GM12878 (cell line): ENCODE data around the gene RAB33A. TPM values are rescaled to one million over a fixed set of nuclear protein-coding genes. Genes with fewer than 3 reads are reported as not detected.

Experiments used
- ATAC-seq: fragments of 200-7000 bp; cut with Tn5 transposase; 3 replicates; pipeline ENCODE4 v1.9.1; 2020; ENCODE audit warnings: mild to moderate bottlenecking, moderate library complexity
- BruUV-seq: library from RNA; stranded (reverse); fragments of 400-500 nt; replicated peaks from 2 replicates; lab custom pipeline; 2021; lab: Mats Ljungman, UMichigan
- CTCF ChIA-PET: fragments of 300-600 bp; sonication (Branson Sonifier 250); formaldehyde crosslinking; extraction: SDS; loops from one replicate; lab custom pipeline; 2021; ENCODE audit warnings: inconsistent platforms; lab: Yijun Ruan, JAX
- POLR2A ChIA-PET: fragments of 350-600 bp; formaldehyde crosslinking; extraction: SDS; loops from one replicate; lab custom pipeline; 2021; ENCODE audit warnings: inconsistent platforms; lab: Charles Lee
- RAD21 ChIA-PET: fragments of 300-600 bp; sonication (Branson Sonifier 250); formaldehyde crosslinking; loops from one replicate; lab custom pipeline; 2023; ENCODE audit warnings: antibody characterized with exemption; ENCODE audit not compliant: unreplicated experiment; lab: Charles Lee
- SMC1A ChIA-PET: fragments of 300-600 bp; sonication (Branson Sonifier 250); formaldehyde crosslinking; loops from one replicate; lab custom pipeline; 2023; ENCODE audit not compliant: unreplicated experiment, uncharacterized antibody; lab: Charles Lee
- DNase-seq: peaks from one replicate; pipeline ENCODE4 v3.0.0-alpha.2; 2011; ENCODE audit warnings: low read depth, low spot score
- FAIRE-seq: peaks from 3 replicates; lab custom pipeline; 2011; peaks lifted over from hg19 to GRCh38; lab: Jason Lieb, UNC
- H2AFZ ChIP-seq: 2 replicates; pipeline ENCODE4 v1.6.0; 2011; ENCODE audit warnings: low read depth, low read length, control low read depth; ENCODE audit not compliant: control insufficient read depth
- H3K27ac ChIP-seq: 2 replicates; pipeline ENCODE4 v1.5.1; 2011; ENCODE audit warnings: control low read depth; ENCODE audit not compliant: control insufficient read depth, insufficient read depth
- H3K27me3 ChIP-seq, 2 experiments: replicated peaks in 1 of 2; 2 replicates each; pipeline versions ENCODE4 v1.6.0 to v1.6.1; 2011; ENCODE audit warnings: low read length in 1 of 2; ENCODE audit not compliant: control insufficient read depth in 2 of 2, insufficient read depth in 2 of 2
- H3K36me3 ChIP-seq, 2 experiments: 2 replicates each; pipeline ENCODE4 v1.5.1; 2011; ENCODE audit warnings: low read length in 1 of 2; ENCODE audit not compliant: control insufficient read depth in 2 of 2, insufficient read depth in 2 of 2
- H3K4me1 ChIP-seq: 2 replicates; pipeline ENCODE4 v1.6.1; 2011; ENCODE audit warnings: mild to moderate bottlenecking, low read length, moderate library complexity, mixed read lengths; ENCODE audit not compliant: control insufficient read depth, insufficient read depth
- H3K4me2 ChIP-seq: 2 replicates; pipeline ENCODE4 v1.6.0; 2011; ENCODE audit warnings: control low read depth; ENCODE audit not compliant: control insufficient read depth, insufficient read depth
- H3K4me3 ChIP-seq: fragments of 200-600 bp; sonication (generic); 2 replicates; pipeline ENCODE4 v1.5.1; 2016
- H3K79me2 ChIP-seq: 2 replicates; pipeline ENCODE4 v1.6.0; 2011; ENCODE audit warnings: low read length; ENCODE audit not compliant: control insufficient read depth, insufficient read depth
- H3K9ac ChIP-seq: 2 replicates; pipeline ENCODE4 v1.8.0; 2011; ENCODE audit warnings: low read length, control low read depth, mixed read lengths; ENCODE audit not compliant: control insufficient read depth, insufficient read depth
- H3K9me3 ChIP-seq: replicated peaks from 3 replicates; pipeline ENCODE4 v1.5.1; 2011; ENCODE audit warnings: mild to moderate bottlenecking, low read length; ENCODE audit not compliant: control insufficient read depth, insufficient read depth
- H4K20me1 ChIP-seq: 2 replicates; pipeline ENCODE4 v1.6.0; 2011; ENCODE audit not compliant: control insufficient read depth, insufficient read depth
- CBX3 ChIP-seq: fragments of 200-600 bp; sonication (generic); IDR thresholded peaks from 2 replicates; pipeline ENCODE4 v1.6.1; 2016; ENCODE audit warnings: low read depth, borderline replicate concordance
- CHD2 ChIP-seq: IDR thresholded peaks from 2 replicates; pipeline ENCODE4 v1.6.1; 2011; ENCODE audit warnings: low read depth, low read length, improper control_type of control experiment, borderline replicate concordance
- PAX5 ChIP-seq: IDR thresholded peaks from 2 replicates; pipeline ENCODE4 v1.6.1; 2011; ENCODE audit warnings: low read depth, low read length, borderline replicate concordance
- PML ChIP-seq: IDR thresholded peaks from 2 replicates; pipeline ENCODE4 v1.6.1; 2012; ENCODE audit warnings: low read length, inconsistent platforms
- RAD21 ChIP-seq: IDR thresholded peaks from 2 replicates; pipeline ENCODE4 v1.6.1; 2011; ENCODE audit warnings: mild to moderate bottlenecking, low read depth, low read length, moderate library complexity; ENCODE audit not compliant: insufficient read depth
- SMARCA5 ChIP-seq: fragments of 450-650 bp; IDR thresholded peaks from 2 replicates; pipeline ENCODE4 v1.6.1; 2017; ENCODE audit warnings: mild to moderate bottlenecking
- TARDBP ChIP-seq: IDR thresholded peaks from 2 replicates; pipeline ENCODE4 v1.6.1; 2016; ENCODE audit warnings: borderline replicate concordance
- TCF7 ChIP-seq: IDR thresholded peaks from 2 replicates; pipeline ENCODE4 v1.6.1; 2014; ENCODE audit warnings: antibody characterized with exemption, borderline replicate concordance
- YY1 ChIP-seq: IDR thresholded peaks from 2 replicates; pipeline ENCODE4 v1.6.1; 2011; ENCODE audit warnings: low read depth, mild to moderate bottlenecking, low read length
- WGBS: methylation state at CpG from one replicate; pipeline ENCODE4 v1.1.6; 2016; ENCODE audit warnings: low lambda C conversion rate; ENCODE audit not compliant: insufficient replicate concordance, insufficient coverage; ENCODE audit errors: missing lambda C conversion rate; 5-methylcytosine and 5-hydroxymethylcytosine counted together
- in situ Hi-C: fragments of 300-500 bp; cut with MboI; formaldehyde crosslinking; loops from 9 replicates; pipeline ENCODE4 v1.14.3; 2018; ENCODE audit warnings: mixed read lengths
- intact Hi-C: fragments of 100-400 bp; cut with micrococcal nuclease; formaldehyde crosslinking; loops from one replicate; pipeline ENCODE4 v1.14.2; 2022; ENCODE audit not compliant: unreplicated experiment
- polyA plus RNA-seq, 11 experiments: library from polyadenylated mRNA; depleted of rRNA in 4 of 11; unstranded in 6 of 11; stranded (reverse) in 5 of 11; fragments of >200 nt; fragmentation: Nextera tagmentation in 4 of 11; fragmentation: Illumina TruSeq in 1 of 11; extraction: Ambion mirVana in 4 of 11; extraction: Trizol in 1 of 11; gene quantifications; 1 replicate in 1 of 11; 2 replicates in 10 of 11; pipeline versions ENCODE4 v1.2.1 to v1.2.3, GENCODE V29; 2011 to 2016; ENCODE audit warnings: inconsistent platforms in 2 of 11, missing spikeins in 2 of 11, low read depth in 1 of 11
- total RNA-seq, 4 experiments: library from RNA; depleted of rRNA in 3 of 4; stranded (reverse); fragments of >200 nt in 3 of 4; fragmentation: Illumina TruSeq in 1 of 4; extraction: Trizol in 1 of 4; gene quantifications; 2 replicates each; pipeline versions ENCODE4 v1.2.1 to v1.2.3, GENCODE V29; 2013 to 2021
- TF ChIP-seq, protein P1 (sequence below): IDR thresholded peaks from 2 replicates; pipeline ENCODE4 v1.6.1; 2011; ENCODE audit warnings: borderline replicate concordance, low read depth, mild to moderate bottlenecking, moderate library complexity, low read length; ENCODE audit not compliant: insufficient read depth, poor library complexity, severe bottlenecking
- TF ChIP-seq, protein P2 (sequence below): IDR thresholded peaks from 2 replicates; pipeline ENCODE4 v1.6.1; 2012; ENCODE audit warnings: low read depth, low read length, improper control_type of control experiment
- TF ChIP-seq, protein P3 (sequence below): fragments of 450-650 bp; IDR thresholded peaks from 2 replicates; pipeline ENCODE4 v1.6.1; 2016; ENCODE audit warnings: mild to moderate bottlenecking
- TF ChIP-seq, protein P4 (sequence below): fragments of 450-650 bp; IDR thresholded peaks from 2 replicates; pipeline ENCODE4 v1.6.1; 2017; ENCODE audit warnings: mild to moderate bottlenecking, moderate library complexity
- TF ChIP-seq, protein P5 (sequence below): fragments of 450-650 bp; IDR thresholded peaks from 2 replicates; pipeline ENCODE4 v1.6.1; 2014; ENCODE audit warnings: mild to moderate bottlenecking

Gene RAB33A
- total and polyA plus RNA-seq, 10 of the 15 experiments (the other 5 are each of a cell fraction or from before 2014, with no cell fraction given) = 6.3 to 67.3 (median 33.4) TPM

DNA sequence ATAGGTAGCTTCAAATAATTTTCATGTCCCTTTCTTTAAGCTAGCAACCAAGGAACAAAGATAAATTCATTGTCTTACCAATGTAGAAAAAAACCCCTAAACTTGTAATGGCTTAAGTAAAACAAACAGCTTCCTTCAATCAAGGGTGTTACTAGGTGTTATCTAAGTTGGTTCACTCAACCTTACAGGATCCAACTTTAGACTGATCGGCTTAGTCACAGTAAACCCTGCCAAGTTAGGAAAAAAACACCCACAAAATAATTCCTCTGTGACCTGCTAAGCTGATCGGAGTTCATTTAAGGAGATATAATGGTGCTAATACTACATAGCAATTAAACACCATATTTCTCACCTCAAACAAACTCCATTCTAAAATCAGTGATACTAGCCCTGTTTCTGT is 16.2 kb upstream of the RAB33A start (continued):
- TF ChIP-seq, protein P1, sequence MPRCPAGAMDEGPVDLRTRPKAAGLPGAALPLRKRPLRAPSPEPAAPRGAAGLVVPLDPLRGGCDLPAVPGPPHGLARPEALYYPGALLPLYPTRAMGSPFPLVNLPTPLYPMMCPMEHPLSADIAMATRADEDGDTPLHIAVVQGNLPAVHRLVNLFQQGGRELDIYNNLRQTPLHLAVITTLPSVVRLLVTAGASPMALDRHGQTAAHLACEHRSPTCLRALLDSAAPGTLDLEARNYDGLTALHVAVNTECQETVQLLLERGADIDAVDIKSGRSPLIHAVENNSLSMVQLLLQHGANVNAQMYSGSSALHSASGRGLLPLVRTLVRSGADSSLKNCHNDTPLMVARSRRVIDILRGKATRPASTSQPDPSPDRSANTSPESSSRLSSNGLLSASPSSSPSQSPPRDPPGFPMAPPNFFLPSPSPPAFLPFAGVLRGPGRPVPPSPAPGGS = no peak
- TF ChIP-seq RAD21 = no peak
- TF ChIP-seq, protein P2, sequence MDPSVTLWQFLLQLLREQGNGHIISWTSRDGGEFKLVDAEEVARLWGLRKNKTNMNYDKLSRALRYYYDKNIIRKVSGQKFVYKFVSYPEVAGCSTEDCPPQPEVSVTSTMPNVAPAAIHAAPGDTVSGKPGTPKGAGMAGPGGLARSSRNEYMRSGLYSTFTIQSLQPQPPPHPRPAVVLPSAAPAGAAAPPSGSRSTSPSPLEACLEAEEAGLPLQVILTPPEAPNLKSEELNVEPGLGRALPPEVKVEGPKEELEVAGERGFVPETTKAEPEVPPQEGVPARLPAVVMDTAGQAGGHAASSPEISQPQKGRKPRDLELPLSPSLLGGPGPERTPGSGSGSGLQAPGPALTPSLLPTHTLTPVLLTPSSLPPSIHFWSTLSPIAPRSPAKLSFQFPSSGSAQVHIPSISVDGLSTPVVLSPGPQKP = no peak

DNA sequence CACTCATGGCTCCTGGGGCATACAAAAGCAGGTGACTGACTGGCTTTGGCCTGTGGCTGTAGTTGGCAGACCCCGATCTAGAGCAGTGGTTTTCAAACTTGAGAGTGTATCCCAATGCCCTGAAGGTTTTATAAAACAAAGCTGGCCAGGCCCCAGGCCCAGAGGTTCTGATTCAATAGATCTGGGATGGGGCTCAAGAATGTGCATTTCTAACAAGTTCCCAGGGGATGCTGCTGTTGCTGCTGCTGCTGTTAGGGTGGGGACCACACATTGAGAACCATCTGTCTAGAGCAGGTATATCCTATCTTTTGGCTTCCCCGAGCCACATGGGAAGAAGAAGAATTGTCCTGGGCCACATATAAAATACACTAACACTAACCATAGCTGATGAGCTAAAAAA is 13.5 kb upstream of the RAB33A start:
- Histone ChIP-seq H3K9me3 (no peaks in the 10 kb centered on the region), H3K4me2 (0 out of 2 replicates have a peak overlapping the region, but pooled peaks have one; percentile 7), H3K79me2 (peaks cover 12% of the 10 kb centered on the region), H3K4me3 (no peak overlapping the region), H4K20me1 (no peaks in the 10 kb centered on the region), H3K27me3 (no peaks in the 10 kb centered on the region), H3K27ac (no peak overlapping the region), H3K4me1 (no peaks in the 10 kb centered on the region), H3K36me3 (peaks cover 0 to 3% of the 10 kb centered on the region in 2 experiments; a peak in 1 of 4 replicates), H3K9ac (no peak overlapping the region), H2AFZ (no peak overlapping the region)
- ATAC-seq (no peak), FAIRE-seq (no peak), DNase-seq (no peak)
- 57% methylated on average over 2 of the region's 2 CpGs for WGBS
- ChIA-PET SMC1A (interaction anchor here (0.8 to 1.3 kb wide), 3 partner anchors 14 to 30 kb away, joined by 3 to 8 read pairs (median 3); no protein-coding TSS in a partner anchor), POLR2A (interaction anchor here (0.6 kb wide), 1 partner anchor 53 kb away, joined by 3 read pairs; no protein-coding TSS in a partner anchor), RAD21 (interaction anchor here (0.6 to 0.7 kb wide), 3 partner anchors 16 to 30 kb away, joined by 3 to 5 read pairs (median 3); no protein-coding TSS in a partner anchor), CTCF (interaction anchor here (1.2 to 1.8 kb wide), 3 partner anchors 10 to 77 kb away, joined by 3 to 7 read pairs (median 4); no protein-coding TSS in a partner anchor)
- BruUV-seq = no TSS peak
- intact Hi-C loops = no loop called here
- in situ Hi-C loops = no loop called here
- TF ChIP-seq CHD2 (no peak), CBX3 (no peak), PAX5 (no peak), TARDBP (no peak), TCF7 (no peak), SMARCA5 (no peak), PML (no peak), YY1 (no peak)
- TF ChIP-seq, protein P3, sequence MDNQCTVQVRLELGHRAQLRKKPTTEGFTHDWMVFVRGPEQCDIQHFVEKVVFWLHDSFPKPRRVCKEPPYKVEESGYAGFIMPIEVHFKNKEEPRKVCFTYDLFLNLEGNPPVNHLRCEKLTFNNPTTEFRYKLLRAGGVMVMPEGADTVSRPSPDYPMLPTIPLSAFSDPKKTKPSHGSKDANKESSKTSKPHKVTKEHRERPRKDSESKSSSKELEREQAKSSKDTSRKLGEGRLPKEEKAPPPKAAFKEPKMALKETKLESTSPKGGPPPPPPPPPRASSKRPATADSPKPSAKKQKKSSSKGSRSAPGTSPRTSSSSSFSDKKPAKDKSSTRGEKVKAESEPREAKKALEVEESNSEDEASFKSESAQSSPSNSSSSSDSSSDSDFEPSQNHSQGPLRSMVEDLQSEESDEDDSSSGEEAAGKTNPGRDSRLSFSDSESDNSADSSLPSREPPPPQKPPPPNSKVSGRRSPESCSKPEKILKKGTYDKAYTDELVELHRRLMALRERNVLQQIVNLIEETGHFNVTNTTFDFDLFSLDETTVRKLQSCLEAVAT = no peak
- TF ChIP-seq, protein P4, sequence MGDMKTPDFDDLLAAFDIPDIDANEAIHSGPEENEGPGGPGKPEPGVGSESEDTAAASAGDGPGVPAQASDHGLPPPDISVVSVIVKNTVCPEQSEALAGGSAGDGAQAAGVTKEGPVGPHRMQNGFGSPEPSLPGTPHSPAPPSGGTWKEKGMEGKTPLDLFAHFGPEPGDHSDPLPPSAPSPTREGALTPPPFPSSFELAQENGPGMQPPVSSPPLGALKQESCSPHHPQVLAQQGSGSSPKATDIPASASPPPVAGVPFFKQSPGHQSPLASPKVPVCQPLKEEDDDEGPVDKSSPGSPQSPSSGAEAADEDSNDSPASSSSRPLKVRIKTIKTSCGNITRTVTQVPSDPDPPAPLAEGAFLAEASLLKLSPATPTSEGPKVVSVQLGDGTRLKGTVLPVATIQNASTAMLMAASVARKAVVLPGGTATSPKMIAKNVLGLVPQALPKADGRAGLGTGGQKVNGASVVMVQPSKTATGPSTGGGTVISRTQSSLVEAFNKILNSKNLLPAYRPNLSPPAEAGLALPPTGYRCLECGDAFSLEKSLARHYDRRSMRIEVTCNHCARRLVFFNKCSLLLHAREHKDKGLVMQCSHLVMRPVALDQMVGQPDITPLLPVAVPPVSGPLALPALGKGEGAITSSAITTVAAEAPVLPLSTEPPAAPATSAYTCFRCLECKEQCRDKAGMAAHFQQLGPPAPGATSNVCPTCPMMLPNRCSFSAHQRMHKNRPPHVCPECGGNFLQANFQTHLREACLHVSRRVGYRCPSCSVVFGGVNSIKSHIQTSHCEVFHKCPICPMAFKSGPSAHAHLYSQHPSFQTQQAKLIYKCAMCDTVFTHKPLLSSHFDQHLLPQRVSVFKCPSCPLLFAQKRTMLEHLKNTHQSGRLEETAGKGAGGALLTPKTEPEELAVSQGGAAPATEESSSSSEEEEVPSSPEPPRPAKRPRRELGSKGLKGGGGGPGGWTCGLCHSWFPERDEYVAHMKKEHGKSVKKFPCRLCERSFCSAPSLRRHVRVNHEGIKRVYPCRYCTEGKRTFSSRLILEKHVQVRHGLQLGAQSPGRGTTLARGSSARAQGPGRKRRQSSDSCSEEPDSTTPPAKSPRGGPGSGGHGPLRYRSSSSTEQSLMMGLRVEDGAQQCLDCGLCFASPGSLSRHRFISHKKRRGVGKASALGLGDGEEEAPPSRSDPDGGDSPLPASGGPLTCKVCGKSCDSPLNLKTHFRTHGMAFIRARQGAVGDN = no peak
- TF ChIP-seq, protein P5, sequence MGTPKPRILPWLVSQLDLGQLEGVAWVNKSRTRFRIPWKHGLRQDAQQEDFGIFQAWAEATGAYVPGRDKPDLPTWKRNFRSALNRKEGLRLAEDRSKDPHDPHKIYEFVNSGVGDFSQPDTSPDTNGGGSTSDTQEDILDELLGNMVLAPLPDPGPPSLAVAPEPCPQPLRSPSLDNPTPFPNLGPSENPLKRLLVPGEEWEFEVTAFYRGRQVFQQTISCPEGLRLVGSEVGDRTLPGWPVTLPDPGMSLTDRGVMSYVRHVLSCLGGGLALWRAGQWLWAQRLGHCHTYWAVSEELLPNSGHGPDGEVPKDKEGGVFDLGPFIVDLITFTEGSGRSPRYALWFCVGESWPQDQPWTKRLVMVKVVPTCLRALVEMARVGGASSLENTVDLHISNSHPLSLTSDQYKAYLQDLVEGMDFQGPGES = no peak
